ENCODE data around the gene ISCA2.

The ISCA2 gene

DNA sequence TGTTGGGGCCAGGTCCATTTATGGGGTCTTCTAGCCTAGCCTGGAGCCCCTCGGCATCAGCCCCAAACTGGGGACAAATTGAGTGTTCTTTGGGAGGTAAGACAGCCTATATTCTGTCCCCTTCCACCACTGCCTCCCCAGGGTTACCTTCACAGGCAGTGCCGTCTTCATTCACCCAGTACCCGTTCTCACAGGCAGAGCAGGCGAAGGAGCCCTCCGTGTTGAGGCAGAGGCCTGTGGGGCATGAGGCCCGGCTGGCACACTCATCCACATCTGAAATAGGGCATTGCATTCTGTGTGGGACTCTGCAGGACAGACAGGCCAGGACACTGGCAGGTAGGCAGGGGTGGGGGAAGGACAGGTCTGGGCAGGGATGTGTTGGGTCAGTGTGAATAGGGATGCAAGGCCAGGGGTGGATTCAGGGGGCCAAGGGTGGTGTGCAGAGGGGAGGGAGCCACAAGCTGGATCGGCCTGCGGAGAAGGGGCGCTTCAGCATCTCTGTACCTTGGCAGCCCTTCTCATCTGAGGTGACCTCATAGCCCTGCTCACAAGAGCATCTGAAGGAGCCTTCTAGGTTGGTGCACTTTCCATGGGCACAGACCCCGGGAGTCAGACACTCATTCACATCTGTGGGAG is 16.1 kb downstream of the ISCA2 start:
- no peak for DNase-seq (ENCODE audit: low read depth in 1 of 2, low spot score in 1 of 2)
- TF ChIP-seq, protein P1, sequence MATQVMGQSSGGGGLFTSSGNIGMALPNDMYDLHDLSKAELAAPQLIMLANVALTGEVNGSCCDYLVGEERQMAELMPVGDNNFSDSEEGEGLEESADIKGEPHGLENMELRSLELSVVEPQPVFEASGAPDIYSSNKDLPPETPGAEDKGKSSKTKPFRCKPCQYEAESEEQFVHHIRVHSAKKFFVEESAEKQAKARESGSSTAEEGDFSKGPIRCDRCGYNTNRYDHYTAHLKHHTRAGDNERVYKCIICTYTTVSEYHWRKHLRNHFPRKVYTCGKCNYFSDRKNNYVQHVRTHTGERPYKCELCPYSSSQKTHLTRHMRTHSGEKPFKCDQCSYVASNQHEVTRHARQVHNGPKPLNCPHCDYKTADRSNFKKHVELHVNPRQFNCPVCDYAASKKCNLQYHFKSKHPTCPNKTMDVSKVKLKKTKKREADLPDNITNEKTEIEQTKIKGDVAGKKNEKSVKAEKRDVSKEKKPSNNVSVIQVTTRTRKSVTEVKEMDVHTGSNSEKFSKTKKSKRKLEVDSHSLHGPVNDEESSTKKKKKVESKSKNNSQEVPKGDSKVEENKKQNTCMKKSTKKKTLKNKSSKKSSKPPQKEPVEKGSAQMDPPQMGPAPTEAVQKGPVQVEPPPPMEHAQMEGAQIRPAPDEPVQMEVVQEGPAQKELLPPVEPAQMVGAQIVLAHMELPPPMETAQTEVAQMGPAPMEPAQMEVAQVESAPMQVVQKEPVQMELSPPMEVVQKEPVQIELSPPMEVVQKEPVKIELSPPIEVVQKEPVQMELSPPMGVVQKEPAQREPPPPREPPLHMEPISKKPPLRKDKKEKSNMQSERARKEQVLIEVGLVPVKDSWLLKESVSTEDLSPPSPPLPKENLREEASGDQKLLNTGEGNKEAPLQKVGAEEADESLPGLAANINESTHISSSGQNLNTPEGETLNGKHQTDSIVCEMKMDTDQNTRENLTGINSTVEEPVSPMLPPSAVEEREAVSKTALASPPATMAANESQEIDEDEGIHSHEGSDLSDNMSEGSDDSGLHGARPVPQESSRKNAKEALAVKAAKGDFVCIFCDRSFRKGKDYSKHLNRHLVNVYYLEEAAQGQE (IDR thresholded peaks at IDR 0.05; ENCODE audit: insufficient replicate concordance, low read depth): no peak
- TF ChIP-seq GABPA (IDR thresholded peaks at IDR 0.05; ENCODE audit: low read depth): no peak
- TF ChIP-seq SPI1 (IDR thresholded peaks at IDR 0.05; ENCODE audit: borderline replicate concordance, low read depth): no peak
- TF ChIP-seq POLR2AphosphoS5 (IDR thresholded peaks at IDR 0.05; ENCODE audit: low read depth): no peak
- TF ChIP-seq, protein P2, sequence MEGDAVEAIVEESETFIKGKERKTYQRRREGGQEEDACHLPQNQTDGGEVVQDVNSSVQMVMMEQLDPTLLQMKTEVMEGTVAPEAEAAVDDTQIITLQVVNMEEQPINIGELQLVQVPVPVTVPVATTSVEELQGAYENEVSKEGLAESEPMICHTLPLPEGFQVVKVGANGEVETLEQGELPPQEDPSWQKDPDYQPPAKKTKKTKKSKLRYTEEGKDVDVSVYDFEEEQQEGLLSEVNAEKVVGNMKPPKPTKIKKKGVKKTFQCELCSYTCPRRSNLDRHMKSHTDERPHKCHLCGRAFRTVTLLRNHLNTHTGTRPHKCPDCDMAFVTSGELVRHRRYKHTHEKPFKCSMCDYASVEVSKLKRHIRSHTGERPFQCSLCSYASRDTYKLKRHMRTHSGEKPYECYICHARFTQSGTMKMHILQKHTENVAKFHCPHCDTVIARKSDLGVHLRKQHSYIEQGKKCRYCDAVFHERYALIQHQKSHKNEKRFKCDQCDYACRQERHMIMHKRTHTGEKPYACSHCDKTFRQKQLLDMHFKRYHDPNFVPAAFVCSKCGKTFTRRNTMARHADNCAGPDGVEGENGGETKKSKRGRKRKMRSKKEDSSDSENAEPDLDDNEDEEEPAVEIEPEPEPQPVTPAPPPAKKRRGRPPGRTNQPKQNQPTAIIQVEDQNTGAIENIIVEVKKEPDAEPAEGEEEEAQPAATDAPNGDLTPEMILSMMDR (IDR thresholded peaks at IDR 0.05; ENCODE audit: insufficient read depth, low read length): no peak
- H3K4me3 ChIP-seq (replicated peaks; ENCODE audit: insufficient read depth, low read length): no peak overlapping the region
- no peaks in the 10 kb centered on the region for H3K27me3 ChIP-seq (ENCODE audit: insufficient read depth, poor library complexity, severe bottlenecking)
- no peak overlapping the region for H3K27ac ChIP-seq (replicated peaks)

DNA sequence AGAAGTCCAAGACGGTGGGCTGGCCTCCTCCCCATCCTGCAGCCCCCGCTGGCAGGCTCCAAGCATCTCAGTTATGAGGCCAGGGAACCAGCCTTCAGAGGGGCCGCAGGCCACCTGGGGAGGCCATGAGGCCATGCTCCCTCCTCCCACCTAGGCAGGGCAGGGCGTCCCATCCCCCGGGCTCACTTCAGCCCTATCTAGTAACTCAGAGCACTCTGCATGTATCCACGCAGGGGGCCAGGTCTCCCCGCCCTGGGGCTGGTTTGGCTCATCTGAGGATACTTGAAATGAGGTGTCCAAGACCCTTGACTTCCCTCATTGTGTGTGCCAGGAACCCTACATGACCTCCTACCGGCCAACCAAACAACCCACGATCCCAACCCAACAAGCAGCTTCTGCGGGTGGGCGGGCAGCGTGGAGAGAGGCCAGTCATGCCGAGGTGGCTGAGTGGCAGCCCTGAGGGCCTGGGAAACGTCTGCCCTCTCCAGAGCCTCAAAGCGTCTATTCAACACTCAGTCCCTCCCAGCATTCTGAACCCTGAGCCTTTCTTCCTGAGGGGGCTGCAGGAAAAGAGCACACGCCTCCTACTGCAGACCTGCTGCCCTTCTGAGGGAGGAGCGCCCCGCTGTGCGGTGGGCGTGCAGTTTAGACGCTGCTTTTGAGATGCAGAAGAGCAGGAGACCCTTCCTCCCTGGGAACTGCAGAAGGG is 16.8 kb downstream of the ISCA2 start:
- TF ChIP-seq GABPA (IDR thresholded peaks at IDR 0.05; ENCODE audit: low read depth): no peak
- Histone ChIP-seq H3K4me3 (replicated peaks; ENCODE audit: insufficient read depth, low read length) (no peak overlapping the region), H3K27ac (replicated peaks) (no peak overlapping the region), H3K27me3 (ENCODE audit: insufficient read depth, poor library complexity, severe bottlenecking) (no peaks in the 10 kb centered on the region)
- no peak for DNase-seq (ENCODE audit: low read depth in 1 of 2, low spot score in 1 of 2)

DNA sequence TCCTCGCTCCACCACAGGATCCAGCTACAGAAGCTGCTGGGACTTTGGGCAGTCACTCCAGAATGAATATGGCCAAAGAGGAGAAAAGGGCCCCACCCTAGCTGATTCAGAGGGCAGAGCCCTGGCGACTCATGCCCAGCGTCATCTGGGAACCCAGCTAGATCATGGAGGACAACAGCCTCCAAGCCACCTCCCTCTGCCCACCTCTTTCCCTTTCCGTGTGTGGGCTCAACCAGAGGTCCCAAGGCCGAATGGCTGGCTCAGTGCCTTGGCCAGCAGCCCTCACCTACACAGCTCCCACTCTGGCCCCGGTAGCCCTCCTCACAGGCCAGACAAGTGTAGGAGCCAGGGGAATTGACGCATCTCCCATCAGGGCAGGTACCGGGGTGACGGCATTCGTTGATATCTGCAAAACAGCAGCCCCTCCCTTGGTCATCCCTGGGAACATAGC is 17.4 kb downstream of the ISCA2 start:
- H3K27ac ChIP-seq (replicated peaks): no peak overlapping the region
- TF ChIP-seq GABPA (IDR thresholded peaks at IDR 0.05; ENCODE audit: low read depth): no peak
- TF ChIP-seq, protein P1 (IDR thresholded peaks at IDR 0.05; ENCODE audit: insufficient replicate concordance, low read depth): no peak
- TF ChIP-seq SPI1 (IDR thresholded peaks at IDR 0.05; ENCODE audit: borderline replicate concordance, low read depth): no peak
- TF ChIP-seq POLR2AphosphoS5 (IDR thresholded peaks at IDR 0.05; ENCODE audit: low read depth): no peak
- TF ChIP-seq, protein P2 (IDR thresholded peaks at IDR 0.05; ENCODE audit: insufficient read depth, low read length): no peak
- H3K27me3 ChIP-seq (ENCODE audit: insufficient read depth, poor library complexity, severe bottlenecking): no peaks in the 10 kb centered on the region
- H3K4me3 ChIP-seq (replicated peaks; ENCODE audit: insufficient read depth, low read length): no peak overlapping the region
- DNase-seq (ENCODE audit: low read depth in 1 of 2, low spot score in 1 of 2): no peak

DNA sequence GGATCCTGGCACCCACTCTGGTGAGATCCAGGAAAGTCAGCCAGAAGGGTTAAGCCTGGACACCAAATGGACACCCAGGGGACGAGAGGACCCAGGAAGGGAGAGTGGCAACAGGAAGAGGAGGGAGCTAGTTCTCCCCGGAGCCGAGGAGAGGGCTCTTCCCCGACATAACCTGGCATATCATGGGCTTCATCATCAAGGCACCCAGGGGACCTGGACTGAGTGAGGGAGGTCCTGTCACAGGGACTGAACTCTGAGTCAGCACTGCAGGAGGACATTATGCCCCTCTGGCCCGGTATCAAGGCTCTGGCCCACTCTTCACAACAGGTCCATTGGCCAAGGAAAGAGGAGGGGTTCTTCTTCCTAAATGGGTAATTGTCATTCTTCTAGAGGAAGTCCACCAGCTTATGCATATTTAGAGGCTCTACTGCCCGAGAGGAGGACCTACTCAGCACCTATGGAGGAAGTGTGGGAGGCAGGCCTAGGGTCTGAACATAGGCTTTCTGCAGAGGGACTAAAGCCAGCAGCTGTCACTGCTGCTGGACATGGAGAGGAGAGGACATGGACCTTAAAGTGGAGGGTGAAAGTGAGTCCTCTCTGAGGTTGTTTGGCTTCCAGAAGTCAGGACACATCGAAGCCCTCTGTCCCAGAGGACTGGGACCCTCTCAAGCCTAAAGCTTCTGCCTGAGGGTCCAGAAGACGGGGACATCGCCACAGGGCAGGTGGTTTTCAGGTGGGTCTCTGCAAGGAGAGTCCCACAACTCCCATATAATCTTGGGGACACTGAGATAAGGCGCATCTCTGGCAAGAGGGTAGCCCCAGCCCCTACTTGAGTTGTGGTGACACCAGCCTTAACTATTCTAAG is 18.6 kb downstream of the ISCA2 start:
- DNase-seq (ENCODE audit: low read depth in 1 of 2, low spot score in 1 of 2): no peak
- H3K27ac ChIP-seq (replicated peaks): no peak overlapping the region
- no peak overlapping the region for H3K4me3 ChIP-seq (replicated peaks; ENCODE audit: insufficient read depth, low read length)
- no peak for TF ChIP-seq SPI1 (IDR thresholded peaks at IDR 0.05; ENCODE audit: borderline replicate concordance, low read depth)
- TF ChIP-seq, protein P2 (IDR thresholded peaks at IDR 0.05; ENCODE audit: insufficient read depth, low read length): no peak
- TF ChIP-seq GABPA (IDR thresholded peaks at IDR 0.05; ENCODE audit: low read depth): no peak
- no peak for TF ChIP-seq POLR2AphosphoS5 (IDR thresholded peaks at IDR 0.05; ENCODE audit: low read depth)
- TF ChIP-seq, protein P1 (IDR thresholded peaks at IDR 0.05; ENCODE audit: insufficient replicate concordance, low read depth): no peak
- no peaks in the 10 kb centered on the region for H3K27me3 ChIP-seq (ENCODE audit: insufficient read depth, poor library complexity, severe bottlenecking)

Data from HL-60 (cell line).